ENCODE measurements around the gene ZFPL1. TPM values are rescaled to one million over a fixed set of nuclear protein-coding genes. Genes with fewer than 3 reads are reported as not detected.

ZFPL1 gene
- total and polyA plus RNA-seq, 9 of the 15 experiments (the other 6 are each of a cell fraction or from before 2014, with no cell fraction given): 3.7 to 37.5 (median 22.7) TPM

DNA sequence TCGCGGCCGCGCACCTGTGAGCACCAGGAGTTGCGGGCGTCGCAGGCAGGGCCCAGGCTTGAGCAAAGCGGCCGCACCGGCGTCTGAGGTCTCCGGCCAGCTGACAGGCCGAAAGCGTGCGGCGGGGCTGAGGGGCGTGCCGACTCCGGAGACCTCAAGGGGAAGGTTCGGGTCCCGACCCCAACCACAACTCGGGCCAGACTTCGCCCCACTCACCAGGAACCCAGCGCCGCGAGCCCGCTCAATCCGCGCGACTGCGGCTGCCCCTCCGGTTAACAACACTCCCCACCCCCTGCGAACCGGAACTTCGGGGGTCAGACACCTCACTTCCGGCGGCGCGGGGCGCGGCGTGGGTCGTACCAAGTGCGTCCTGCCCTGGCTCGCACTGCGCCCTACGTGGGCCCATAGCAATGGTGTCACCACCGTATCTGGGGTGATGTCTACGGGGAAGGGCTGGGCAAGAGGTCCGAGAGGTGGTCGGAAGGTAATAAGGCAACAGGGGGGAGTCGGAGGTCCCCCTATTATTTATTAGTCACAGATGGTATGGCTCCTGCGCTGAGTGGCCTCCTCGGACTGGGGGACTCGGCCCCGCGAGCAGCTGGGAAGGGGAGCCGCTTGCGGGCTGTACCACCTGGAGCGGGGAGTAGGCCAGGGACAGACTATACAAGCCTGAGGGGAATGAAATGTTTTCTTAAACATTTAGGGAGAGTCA lies 50.4 kb downstream of the ZFPL1 start, which contains the start of gene SYVN1 (continued):
- TF ChIP-seq ATF6 (CRISPR knock-in tag; IDR thresholded peaks at IDR 0.05): no peak
- TF ChIP-seq, protein P1, sequence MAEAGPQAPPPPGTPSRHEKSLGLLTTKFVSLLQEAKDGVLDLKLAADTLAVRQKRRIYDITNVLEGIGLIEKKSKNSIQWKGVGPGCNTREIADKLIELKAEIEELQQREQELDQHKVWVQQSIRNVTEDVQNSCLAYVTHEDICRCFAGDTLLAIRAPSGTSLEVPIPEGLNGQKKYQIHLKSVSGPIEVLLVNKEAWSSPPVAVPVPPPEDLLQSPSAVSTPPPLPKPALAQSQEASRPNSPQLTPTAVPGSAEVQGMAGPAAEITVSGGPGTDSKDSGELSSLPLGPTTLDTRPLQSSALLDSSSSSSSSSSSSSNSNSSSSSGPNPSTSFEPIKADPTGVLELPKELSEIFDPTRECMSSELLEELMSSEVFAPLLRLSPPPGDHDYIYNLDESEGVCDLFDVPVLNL (CRISPR knock-in tag; IDR thresholded peaks at IDR 0.05; ENCODE audit: low read depth): no peak
- TF ChIP-seq SRF (CRISPR knock-in tag; IDR thresholded peaks at IDR 0.05): no peak
- no peak for TF ChIP-seq RBM22 (IDR thresholded peaks at IDR 0.05; ENCODE audit: low read depth, low read length, poor library complexity, severe bottlenecking)
- TF ChIP-seq AFF1 (IDR thresholded peaks at IDR 0.05; ENCODE audit: low read depth in 1 of 2, partially characterized antibody in 2 of 2): peak; percentile 30 to 52
- no peak for TF ChIP-seq ZNF707 (CRISPR knock-in tag; conservative IDR thresholded peaks at IDR 0.05)
- TF ChIP-seq PHF20 (IDR thresholded peaks at IDR 0.05; ENCODE audit: partially characterized antibody): peak; percentile 85
- no peak for TF ChIP-seq SMARCE1 (IDR thresholded peaks at IDR 0.05)
- TF ChIP-seq RBBP5 (IDR thresholded peaks at IDR 0.05; ENCODE audit: borderline replicate concordance, insufficient read depth, low read length, poor library complexity, severe bottlenecking): peak; percentile 87
- 0 out of 2 replicates have a peak, but pooled peaks have one; percentile 44 for TF ChIP-seq ZZZ3 (IDR thresholded peaks at IDR 0.05)
- 0 out of 2 replicates have a peak, but pooled peaks have one; percentile 41 for TF ChIP-seq LEF1 (IDR thresholded peaks at IDR 0.05)
- no peak for TF ChIP-seq SAFB2 (IDR thresholded peaks at IDR 0.05; ENCODE audit: borderline replicate concordance, low read depth, low read length, severe bottlenecking)
- TF ChIP-seq, protein P2, sequence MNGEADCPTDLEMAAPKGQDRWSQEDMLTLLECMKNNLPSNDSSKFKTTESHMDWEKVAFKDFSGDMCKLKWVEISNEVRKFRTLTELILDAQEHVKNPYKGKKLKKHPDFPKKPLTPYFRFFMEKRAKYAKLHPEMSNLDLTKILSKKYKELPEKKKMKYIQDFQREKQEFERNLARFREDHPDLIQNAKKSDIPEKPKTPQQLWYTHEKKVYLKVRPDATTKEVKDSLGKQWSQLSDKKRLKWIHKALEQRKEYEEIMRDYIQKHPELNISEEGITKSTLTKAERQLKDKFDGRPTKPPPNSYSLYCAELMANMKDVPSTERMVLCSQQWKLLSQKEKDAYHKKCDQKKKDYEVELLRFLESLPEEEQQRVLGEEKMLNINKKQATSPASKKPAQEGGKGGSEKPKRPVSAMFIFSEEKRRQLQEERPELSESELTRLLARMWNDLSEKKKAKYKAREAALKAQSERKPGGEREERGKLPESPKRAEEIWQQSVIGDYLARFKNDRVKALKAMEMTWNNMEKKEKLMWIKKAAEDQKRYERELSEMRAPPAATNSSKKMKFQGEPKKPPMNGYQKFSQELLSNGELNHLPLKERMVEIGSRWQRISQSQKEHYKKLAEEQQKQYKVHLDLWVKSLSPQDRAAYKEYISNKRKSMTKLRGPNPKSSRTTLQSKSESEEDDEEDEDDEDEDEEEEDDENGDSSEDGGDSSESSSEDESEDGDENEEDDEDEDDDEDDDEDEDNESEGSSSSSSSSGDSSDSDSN (IDR thresholded peaks at IDR 0.05; ENCODE audit: borderline replicate concordance in 1 of 2, low read depth in 2 of 2, low read length in 2 of 2): peak in 1 of 2 experiments; percentile 17; a peak in 1 of 4 replicates
- TF ChIP-seq SPI1 (IDR thresholded peaks at IDR 0.05; ENCODE audit: borderline replicate concordance, low read depth, low read length): no peak
- TF ChIP-seq HDAC3 (IDR thresholded peaks at IDR 0.05; ENCODE audit: borderline replicate concordance, partially characterized antibody): no peak
- TF ChIP-seq DPF2 (IDR thresholded peaks at IDR 0.05): no peak; the same call in 1 of the 2 replicates
- no peak for TF ChIP-seq THRAP3 (IDR thresholded peaks at IDR 0.05; ENCODE audit: borderline replicate concordance)

Data from K562 (cell line).